GM21619 (cell line): ENCODE data around the gene TGM4.
A peak's percentile ranks its signal among the peaks of the same experiment; 100 is the strongest.

Experiments
- ATAC-seq: cut with Tn5 transposase; IDR thresholded peaks from one replicate; pipeline ENCODE4 v1.9.1; 2021; ENCODE audit not compliant: unreplicated experiment

TGM4 gene

GRCh38 chr3:44950275-44950734 is 75.9 kb downstream of the TGM4 start:
- ATAC-seq: no peak

- ATAC-seq: no peak
Measured at GRCh38 chr3:44952689-44953088, 78.3 kb downstream of the TGM4 start.

GRCh38 chr3:44954304-44954703 is 79.9 kb downstream of the TGM4 start:
- no peak for ATAC-seq

GRCh38 chr3:44954962-44955361 is 80.6 kb downstream of the TGM4 start:
- peak; percentile 80 for ATAC-seq

- ATAC-seq: no peak
Measured at GRCh38 chr3:44955917-44956316, 81.5 kb downstream of the TGM4 start.

- ATAC-seq: no peak
Measured at GRCh38 chr3:44957986-44958385, 83.6 kb downstream of the TGM4 start.

- no peak for ATAC-seq
Measured at GRCh38 chr3:44958386-44958785, 84.0 kb downstream of the TGM4 start.

GRCh38 chr3:44960387-44961026 is 86.1 kb downstream of the TGM4 start:
- peak; percentile 56 for ATAC-seq

GRCh38 chr3:44961888-44962287 is 87.5 kb downstream of the TGM4 start:
- ATAC-seq: no peak

GRCh38 chr3:44962621-44963393 is 88.4 kb downstream of the TGM4 start:
- ATAC-seq: no peak

GRCh38 chr3:44963571-44964325 is 89.3 kb downstream of the TGM4 start:
- no peak for ATAC-seq
